ENCODE results near the gene SLC35A3. TPM values are rescaled to one million over a fixed set of nuclear protein-coding genes. Genes with fewer than 3 reads are reported as not detected.
"Not testable (repeated sequence)": the region's sequence is repeated elsewhere in the genome, so short reads cannot be mapped to it uniquely, and the experiment has no call there.

SLC35A3 gene
- total RNA-seq, 2 donors from 2014 or later = 22.2 to 26.6 TPM

- H3K27ac Mint-ChIP-seq; DNase-seq (ENCODE audit: low spot score); H3K36me3 Mint-ChIP-seq; H3K4me3 Mint-ChIP-seq; H3K9me3 Mint-ChIP-seq; H3K4me1 Mint-ChIP-seq (ENCODE audit: low read depth in 2 of 2); ATAC-seq; H3K27me3 Mint-ChIP-seq: not testable (repeated sequence)
Observed at GRCh38 chr1:99960260-99960659, 9.5 kb upstream of the SLC35A3 start.

GRCh38 chr1:99963041-99963795, 6.6 kb upstream of the SLC35A3 start:
- no peak overlapping the region for H3K4me3 Mint-ChIP-seq
- no peak for ATAC-seq
- no peaks in the 10 kb centered on the region for H3K9me3 Mint-ChIP-seq
- H3K4me1 Mint-ChIP-seq (ENCODE audit: low read depth in 2 of 2) = peaks cover 0 to 2% of the 10 kb centered on the region in 2 donors
- no peaks in the 10 kb centered on the region for H3K27me3 Mint-ChIP-seq
- no peak overlapping the region for H3K27ac Mint-ChIP-seq
- DNase-seq (ENCODE audit: low spot score) = no peak
- no peaks in the 10 kb centered on the region for H3K36me3 Mint-ChIP-seq

DNA sequence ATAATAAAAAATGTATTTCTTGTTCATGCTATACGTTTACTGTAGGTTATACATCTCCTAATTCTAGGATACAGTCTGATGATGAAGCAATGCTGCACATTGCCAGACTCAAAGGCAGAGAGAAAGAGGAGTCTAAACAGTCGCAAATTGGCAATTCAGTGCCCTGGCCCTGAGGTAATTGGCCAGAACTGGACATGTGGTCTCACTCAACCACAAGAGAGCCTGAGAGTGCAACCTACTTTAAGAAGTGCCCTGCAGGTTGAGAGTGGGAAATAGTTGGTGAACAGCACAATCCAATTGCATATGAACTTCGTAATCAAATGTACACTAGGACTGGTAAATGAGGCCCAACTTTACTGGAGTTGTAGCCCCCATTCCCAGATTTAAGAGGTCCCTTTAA, 5.0 kb upstream of the SLC35A3 start:
- no peak overlapping the region for H3K4me3 Mint-ChIP-seq
- H3K36me3 Mint-ChIP-seq = no peaks in the 10 kb centered on the region
- ATAC-seq (no peak), DNase-seq (ENCODE audit: low spot score) (no peak)
- H3K27me3 Mint-ChIP-seq = no peaks in the 10 kb centered on the region
- no peaks in the 10 kb centered on the region for H3K9me3 Mint-ChIP-seq
- peaks cover 8 to 10% of the 10 kb centered on the region in 2 donors for H3K4me1 Mint-ChIP-seq (ENCODE audit: low read depth in 2 of 2)
- no peak overlapping the region for H3K27ac Mint-ChIP-seq

DNA sequence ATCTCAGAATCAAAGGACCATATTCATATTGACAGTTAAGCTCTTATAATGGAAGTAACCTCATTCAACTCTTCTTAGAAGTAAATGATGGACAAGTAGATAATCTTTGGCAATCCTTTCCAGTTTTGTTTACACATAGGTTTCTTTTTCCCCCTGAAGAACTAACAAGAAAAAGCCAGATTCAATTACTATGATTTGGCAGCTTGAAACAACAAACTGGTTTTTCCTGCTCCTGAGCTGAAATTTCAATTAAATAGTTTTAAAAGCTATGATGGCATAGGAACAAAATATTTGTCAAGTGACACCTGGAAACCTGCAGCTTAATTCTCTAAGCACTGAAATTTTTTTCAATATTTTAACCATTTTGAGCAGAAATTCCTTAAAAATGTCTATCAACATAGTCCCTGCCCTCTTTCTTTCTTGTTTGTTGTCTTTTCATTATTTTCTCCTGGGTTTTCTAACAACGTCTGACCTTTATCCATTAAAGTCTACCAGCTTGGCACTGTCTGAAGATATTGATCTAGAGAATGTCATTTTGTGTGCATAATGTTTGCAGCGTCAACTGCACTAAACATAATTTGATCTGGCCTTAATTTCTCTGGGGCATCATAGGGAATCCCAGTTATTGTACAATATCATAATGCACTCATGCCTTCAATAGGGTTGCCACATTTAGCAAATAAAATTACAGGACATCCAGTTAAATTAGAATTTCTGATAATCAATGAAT, 4.0 kb upstream of the SLC35A3 start:
- Mint-ChIP-seq H3K27ac (no peak overlapping the region), H3K36me3 (no peaks in the 10 kb centered on the region), H3K9me3 (no peaks in the 10 kb centered on the region), H3K4me3 (no peak overlapping the region), H3K4me1 (ENCODE audit: low read depth in 2 of 2) (peaks cover 15 to 17% of the 10 kb centered on the region in 2 donors), H3K27me3 (no peaks in the 10 kb centered on the region)
- no peak for DNase-seq (ENCODE audit: low spot score)
- ATAC-seq = no peak

GRCh38 chr1:99968214-99968613, 1.6 kb upstream of the SLC35A3 start:
- DNase-seq (ENCODE audit: low spot score) (no peak), ATAC-seq (no peak)
- peak overlapping the region in 1 of 2 donors; percentile 71 for H3K27ac Mint-ChIP-seq
- no peaks in the 10 kb centered on the region for H3K27me3 Mint-ChIP-seq
- no peaks in the 10 kb centered on the region for H3K36me3 Mint-ChIP-seq
- no peaks in the 10 kb centered on the region for H3K9me3 Mint-ChIP-seq
- H3K4me3 Mint-ChIP-seq = peak overlapping the region; percentile 53
- peaks cover 19 to 25% of the 10 kb centered on the region in 2 donors for H3K4me1 Mint-ChIP-seq (ENCODE audit: low read depth in 2 of 2)

- H3K9me3 Mint-ChIP-seq = no peaks in the 10 kb centered on the region
- ATAC-seq = peak; percentile 2
- peak overlapping the region; percentile 94 for H3K4me3 Mint-ChIP-seq
- peaks cover 19 to 25% of the 10 kb centered on the region in 2 donors for H3K4me1 Mint-ChIP-seq (ENCODE audit: low read depth in 2 of 2)
- no peaks in the 10 kb centered on the region for H3K27me3 Mint-ChIP-seq
- peak overlapping the region; percentile 89 to 94 for H3K27ac Mint-ChIP-seq
- DNase-seq (ENCODE audit: low spot score) = no peak
- no peaks in the 10 kb centered on the region for H3K36me3 Mint-ChIP-seq
Observed at GRCh38 chr1:99969260-99969728, 502 bp upstream of the SLC35A3 start.

GRCh38 chr1:99970713-99971255, 988 bp downstream of the SLC35A3 start:
- Mint-ChIP-seq H3K27ac (peak overlapping the region; percentile 89 to 94), H3K4me1 (ENCODE audit: low read depth in 2 of 2) (peaks cover 23 to 30% of the 10 kb centered on the region in 2 donors), H3K36me3 (peaks cover 6% of the 10 kb centered on the region), H3K9me3 (no peaks in the 10 kb centered on the region), H3K4me3 (peak overlapping the region; percentile 94), H3K27me3 (no peaks in the 10 kb centered on the region)
- DNase-seq (ENCODE audit: low spot score) = no peak
- no peak for ATAC-seq

- not testable (repeated sequence) for H3K27me3 Mint-ChIP-seq; DNase-seq (ENCODE audit: low spot score); H3K36me3 Mint-ChIP-seq; ATAC-seq; H3K9me3 Mint-ChIP-seq
- peak overlapping the region; percentile 63 for H3K4me3 Mint-ChIP-seq
- H3K27ac Mint-ChIP-seq = peak overlapping the region in 1 of 2 donors; percentile 94
- peaks cover 26 to 30% of the 10 kb centered on the region in 2 donors for H3K4me1 Mint-ChIP-seq (ENCODE audit: low read depth in 2 of 2)
Observed at GRCh38 chr1:99972066-99972465, 2.3 kb downstream of the SLC35A3 start.

DNA sequence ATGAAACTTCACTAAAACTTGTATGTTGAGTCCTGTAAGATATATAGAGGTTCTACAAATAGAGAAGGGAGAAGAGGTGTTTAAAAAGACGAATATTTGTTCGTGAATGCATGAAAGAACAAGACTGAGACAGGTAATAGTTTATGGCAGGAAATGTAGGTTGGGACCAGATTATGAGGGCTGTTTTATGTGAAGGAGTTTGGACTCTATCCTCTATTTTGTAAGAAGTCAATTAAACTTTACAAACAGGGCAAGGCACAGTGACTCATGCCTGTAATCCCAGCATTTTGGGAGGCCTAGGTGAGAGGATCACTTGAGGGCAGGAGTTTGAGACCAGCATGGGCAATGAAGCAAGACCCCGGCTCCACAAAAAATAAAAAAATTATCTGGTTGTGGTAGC, 5.7 kb downstream of the SLC35A3 start:
- no peaks in the 10 kb centered on the region for H3K27me3 Mint-ChIP-seq
- ATAC-seq = no peak
- DNase-seq (ENCODE audit: low spot score) = no peak
- no peak overlapping the region for H3K4me3 Mint-ChIP-seq
- no peak overlapping the region for H3K27ac Mint-ChIP-seq
- H3K4me1 Mint-ChIP-seq (ENCODE audit: low read depth in 2 of 2) = peaks cover 14 to 18% of the 10 kb centered on the region in 2 donors
- H3K9me3 Mint-ChIP-seq = no peaks in the 10 kb centered on the region
- H3K36me3 Mint-ChIP-seq = peaks cover 6% of the 10 kb centered on the region

GRCh38 chr1:99977326-99977725, 7.5 kb downstream of the SLC35A3 start:
- H3K4me3 Mint-ChIP-seq; DNase-seq (ENCODE audit: low spot score); H3K27ac Mint-ChIP-seq; H3K27me3 Mint-ChIP-seq; H3K4me1 Mint-ChIP-seq (ENCODE audit: low read depth in 2 of 2); ATAC-seq; H3K36me3 Mint-ChIP-seq; H3K9me3 Mint-ChIP-seq: not testable (repeated sequence)

- peaks cover 6% of the 10 kb centered on the region for H3K36me3 Mint-ChIP-seq
- peaks cover 10% of the 10 kb centered on the region in 2 donors for H3K4me1 Mint-ChIP-seq (ENCODE audit: low read depth in 2 of 2)
- no peaks in the 10 kb centered on the region for H3K9me3 Mint-ChIP-seq
- H3K27ac Mint-ChIP-seq = no peak overlapping the region
- no peak overlapping the region for H3K4me3 Mint-ChIP-seq
- no peak for ATAC-seq
- no peak for DNase-seq (ENCODE audit: low spot score)
- no peaks in the 10 kb centered on the region for H3K27me3 Mint-ChIP-seq
Observed at GRCh38 chr1:99978218-99978617, 8.4 kb downstream of the SLC35A3 start.

GRCh38 chr1:99979091-99979490, 9.3 kb downstream of the SLC35A3 start:
- ATAC-seq (no peak), DNase-seq (ENCODE audit: low spot score) (no peak)
- H3K36me3 Mint-ChIP-seq = peaks cover 6% of the 10 kb centered on the region
- no peaks in the 10 kb centered on the region for H3K9me3 Mint-ChIP-seq
- no peak overlapping the region for H3K4me3 Mint-ChIP-seq
- no peaks in the 10 kb centered on the region for H3K27me3 Mint-ChIP-seq
- no peak overlapping the region for H3K27ac Mint-ChIP-seq
- peaks cover 10% of the 10 kb centered on the region in 2 donors for H3K4me1 Mint-ChIP-seq (ENCODE audit: low read depth in 2 of 2)

DNA sequence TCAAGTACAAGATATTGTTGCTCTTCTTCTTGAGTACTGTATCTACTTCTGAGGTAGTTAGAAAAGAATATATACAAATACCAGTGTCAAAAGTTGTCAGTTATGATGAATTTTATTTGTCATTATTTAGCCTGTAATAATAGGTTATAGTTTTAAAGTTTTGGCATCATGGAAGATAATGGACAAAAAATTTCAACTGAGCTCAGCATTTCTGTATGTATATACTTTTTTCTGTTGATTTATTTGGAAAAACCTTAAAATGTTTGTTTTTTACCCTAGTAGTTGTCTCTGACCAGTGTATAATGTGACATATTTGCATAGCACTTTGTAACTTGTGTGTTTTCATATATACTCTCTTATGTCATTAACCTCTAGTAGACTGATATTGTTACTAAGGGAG, 11.1 kb downstream of the SLC35A3 start:
- no peaks in the 10 kb centered on the region for H3K27me3 Mint-ChIP-seq
- no peak for DNase-seq (ENCODE audit: low spot score)
- no peak overlapping the region for H3K4me3 Mint-ChIP-seq
- peaks cover 10 to 12% of the 10 kb centered on the region in 2 donors for H3K4me1 Mint-ChIP-seq (ENCODE audit: low read depth in 2 of 2)
- no peaks in the 10 kb centered on the region for H3K9me3 Mint-ChIP-seq
- H3K36me3 Mint-ChIP-seq = no peaks in the 10 kb centered on the region
- H3K27ac Mint-ChIP-seq = no peak overlapping the region
- no peak for ATAC-seq

DNA sequence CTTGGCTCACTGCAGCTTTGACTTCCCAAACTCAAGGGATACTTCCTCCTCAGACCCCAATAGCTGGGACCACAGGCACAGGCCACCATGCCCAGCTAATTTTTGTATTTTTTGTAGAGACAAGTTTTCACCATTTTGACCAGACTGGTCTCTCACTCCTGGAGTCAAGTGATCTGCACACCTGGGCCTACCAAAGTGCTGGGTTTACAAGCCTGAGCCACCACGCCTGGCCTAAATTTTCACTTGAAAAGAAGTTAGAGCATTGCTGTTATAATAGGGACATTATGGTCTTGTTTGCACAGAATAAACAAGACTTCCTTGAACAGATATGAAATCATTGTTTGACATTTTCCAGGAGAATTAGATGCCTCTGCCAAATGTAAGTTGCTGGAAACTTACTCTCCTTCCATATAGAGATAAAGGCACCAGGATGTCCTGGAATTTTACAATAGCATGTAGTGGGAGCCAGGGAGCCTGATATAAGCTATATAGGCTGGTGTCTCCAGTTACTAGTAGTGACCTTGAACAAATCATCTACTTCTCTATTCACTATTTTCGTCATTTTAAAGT, 16.9 kb downstream of the SLC35A3 start:
- no peak overlapping the region for H3K4me3 Mint-ChIP-seq
- H3K36me3 Mint-ChIP-seq = no peaks in the 10 kb centered on the region
- ATAC-seq = no peak
- no peak for DNase-seq (ENCODE audit: low spot score)
- no peak overlapping the region for H3K27ac Mint-ChIP-seq
- H3K27me3 Mint-ChIP-seq = no peaks in the 10 kb centered on the region
- H3K4me1 Mint-ChIP-seq (ENCODE audit: low read depth in 2 of 2) = peaks cover 5 to 12% of the 10 kb centered on the region in 2 donors
- H3K9me3 Mint-ChIP-seq = no peaks in the 10 kb centered on the region
